ENCODE results near the gene GRAPL.
"Not testable (repeated sequence)": the region's sequence is repeated elsewhere in the genome, so short reads cannot be mapped to it uniquely, and the experiment has no call there.

The GRAPL gene

DNA sequence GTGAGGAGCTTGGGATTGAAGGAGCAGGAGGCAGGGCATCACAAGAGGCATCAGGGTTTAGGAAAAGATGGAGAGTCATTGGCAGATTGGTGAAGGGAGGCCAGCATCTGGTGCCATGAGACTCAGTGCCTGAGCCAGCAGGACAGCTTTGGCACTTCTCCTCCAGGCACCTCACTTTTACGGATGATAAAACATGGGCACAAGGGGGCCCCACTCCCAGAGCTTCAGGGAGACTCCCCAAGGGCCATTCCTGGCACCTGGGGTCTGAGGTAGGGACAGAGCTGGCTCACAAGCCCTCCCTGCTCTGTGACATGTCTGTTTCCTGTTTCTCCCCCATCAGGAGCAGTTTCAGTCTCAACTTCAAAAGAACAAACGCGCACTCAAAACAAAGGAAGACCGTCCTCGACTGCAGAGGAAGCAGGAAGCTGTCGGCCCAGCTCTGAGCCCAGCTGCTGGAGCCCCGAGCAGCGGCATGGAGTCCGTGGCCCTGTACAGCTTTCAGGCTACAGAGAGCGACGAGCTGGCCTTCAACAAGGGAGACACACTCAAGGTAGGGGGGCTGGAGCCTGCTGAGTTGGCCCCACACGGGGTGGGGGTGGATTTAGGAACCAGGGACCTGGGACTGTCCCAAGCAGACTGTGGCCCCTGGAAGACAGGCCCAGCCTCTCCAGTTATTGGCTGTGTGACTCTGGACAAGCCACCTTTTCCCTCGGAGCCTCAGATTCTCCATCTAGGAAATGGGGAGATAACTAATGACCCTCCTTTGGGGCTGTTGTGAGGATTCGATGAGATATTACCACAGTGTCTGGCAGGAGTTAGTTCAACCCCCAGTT is at the start of gene GRAPL:
GRAPL (plus strand) TSS at position 442 of the 833 bp plus-strand sequence; CDS start at position 473, 31 bp downstream.
- not testable (repeated sequence) for DNase-seq (ENCODE audit: low read depth in 2 of 2, low spot score in 1 of 2)

DNA sequence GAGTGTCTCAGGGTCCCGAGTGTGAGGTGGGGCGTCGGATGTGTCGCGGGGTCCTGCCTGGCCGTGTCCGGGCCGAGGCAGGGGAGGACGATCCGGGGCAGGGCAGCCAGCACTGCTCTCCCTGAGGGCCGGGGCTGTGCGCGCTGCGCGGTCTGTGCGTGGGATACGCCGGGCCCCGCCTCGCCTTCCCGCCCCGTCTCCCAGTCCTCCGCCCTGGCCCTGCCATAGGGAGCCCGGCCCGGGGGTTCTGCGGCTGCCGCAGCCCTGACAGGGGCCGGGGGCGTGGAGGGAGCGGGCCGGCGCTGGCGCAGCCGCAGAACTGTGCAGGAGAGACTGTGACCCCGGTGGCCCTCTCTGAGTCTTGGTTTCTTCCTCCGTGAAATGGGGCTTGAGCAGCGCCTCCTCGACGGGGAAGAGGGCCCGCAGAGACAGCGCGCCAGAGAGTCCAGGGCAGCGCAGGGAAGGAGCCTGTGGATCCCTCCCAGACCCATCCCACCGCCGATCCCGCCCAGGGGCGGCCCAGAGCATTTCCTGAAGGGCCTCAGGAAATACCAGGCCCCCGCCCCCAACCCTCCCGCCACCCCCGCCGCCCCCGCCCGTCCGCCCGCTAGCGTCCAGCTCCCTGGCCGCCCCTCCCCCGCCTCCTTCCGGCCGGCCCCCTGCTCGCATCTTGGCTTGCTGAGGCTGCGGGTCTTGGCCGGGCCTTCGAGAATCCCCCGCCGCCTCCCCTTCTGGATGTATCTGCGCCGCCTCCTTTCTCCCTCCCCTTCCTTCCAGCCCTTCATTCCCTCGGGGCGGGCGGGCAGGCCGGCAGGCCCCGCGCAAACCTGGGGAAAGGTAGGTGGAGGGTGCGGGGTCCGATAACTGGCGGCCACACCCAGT is 38.3 kb upstream of the GRAPL start:
- not testable (repeated sequence) for DNase-seq (ENCODE audit: low read depth in 2 of 2, low spot score in 1 of 2)

DNA sequence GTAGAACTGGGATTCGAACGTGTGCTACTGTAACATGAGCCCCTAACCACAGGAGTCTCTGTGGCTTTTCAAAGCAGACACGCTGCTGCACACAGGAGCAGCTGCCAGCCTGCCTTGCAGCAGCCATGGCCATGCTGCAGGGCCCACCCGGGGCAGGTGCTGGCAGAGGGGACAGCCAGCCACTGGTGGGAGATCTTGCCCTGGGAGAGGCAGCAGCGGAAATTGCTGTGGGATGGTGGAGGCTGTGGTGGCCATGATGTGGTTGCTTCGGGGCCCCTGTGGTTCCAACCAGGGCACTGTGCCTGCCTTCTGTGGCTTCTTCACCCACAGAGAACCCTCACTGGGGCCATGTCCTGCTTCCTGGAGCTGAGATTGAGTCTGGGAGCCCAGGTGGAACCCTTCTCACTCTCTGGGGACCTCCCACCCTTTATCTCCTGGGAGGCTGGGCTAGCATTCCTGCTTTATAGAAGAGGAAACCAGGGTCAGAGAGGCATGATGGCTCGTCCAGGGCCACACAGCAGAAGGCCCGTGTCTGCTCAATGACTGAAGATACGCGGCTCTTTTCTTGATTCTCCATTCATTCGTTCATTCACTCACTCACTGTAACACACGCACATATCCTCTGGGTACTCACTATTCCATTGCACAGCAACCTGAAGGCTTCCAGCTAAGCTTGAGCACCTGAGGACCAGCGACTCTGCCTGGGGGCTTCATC is 37.2 kb upstream of the GRAPL start:
- not testable (repeated sequence) for DNase-seq (ENCODE audit: low read depth in 2 of 2, low spot score in 1 of 2)

DNA sequence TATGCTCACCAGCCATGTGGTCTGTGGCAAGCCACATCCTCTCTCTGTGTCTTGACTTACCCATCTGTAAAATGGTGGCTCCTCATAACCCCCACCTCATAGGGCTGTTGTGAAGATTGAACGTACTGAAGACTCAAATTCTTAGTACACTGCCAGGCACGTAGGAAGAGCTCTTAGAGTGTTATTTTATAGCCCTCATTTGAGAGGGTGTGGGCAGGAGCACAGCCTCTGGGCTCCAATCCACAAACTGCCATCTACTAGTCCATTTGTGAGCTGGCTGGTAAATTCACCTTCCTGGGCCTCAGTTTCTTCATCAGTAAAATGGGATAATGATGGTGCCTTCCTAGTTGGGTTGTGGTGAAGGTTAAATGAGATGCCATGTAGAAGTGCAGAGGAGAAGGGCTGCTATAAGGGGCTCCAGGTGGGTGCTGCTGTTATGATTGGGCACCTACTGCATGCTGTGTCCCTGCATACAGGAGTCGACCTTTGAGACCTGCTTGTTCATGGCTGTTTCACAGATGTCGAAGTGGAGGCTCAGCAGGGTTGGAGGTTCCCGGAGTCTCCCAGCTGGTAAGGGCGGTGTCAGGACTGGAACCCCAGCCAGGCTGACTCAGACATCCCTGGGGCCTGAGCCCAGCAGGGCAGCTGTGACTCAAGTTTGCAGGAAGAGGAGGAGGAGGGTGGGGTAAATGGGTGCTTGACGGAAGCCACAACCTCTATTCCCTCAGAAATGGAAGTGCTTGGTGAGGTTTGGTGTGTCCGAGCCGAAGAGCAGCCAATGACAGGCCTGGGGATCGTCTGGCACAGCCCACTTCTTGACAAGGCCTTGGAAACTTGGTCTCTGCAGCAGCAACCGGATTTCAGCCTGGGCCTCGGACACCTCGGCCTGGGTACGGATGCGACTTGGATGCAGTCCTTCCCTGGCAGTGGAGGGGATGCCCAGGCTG is 34.4 kb upstream of the GRAPL start:
- DNase-seq (ENCODE audit: low read depth in 2 of 2, low spot score in 1 of 2): not testable (repeated sequence)

DNA sequence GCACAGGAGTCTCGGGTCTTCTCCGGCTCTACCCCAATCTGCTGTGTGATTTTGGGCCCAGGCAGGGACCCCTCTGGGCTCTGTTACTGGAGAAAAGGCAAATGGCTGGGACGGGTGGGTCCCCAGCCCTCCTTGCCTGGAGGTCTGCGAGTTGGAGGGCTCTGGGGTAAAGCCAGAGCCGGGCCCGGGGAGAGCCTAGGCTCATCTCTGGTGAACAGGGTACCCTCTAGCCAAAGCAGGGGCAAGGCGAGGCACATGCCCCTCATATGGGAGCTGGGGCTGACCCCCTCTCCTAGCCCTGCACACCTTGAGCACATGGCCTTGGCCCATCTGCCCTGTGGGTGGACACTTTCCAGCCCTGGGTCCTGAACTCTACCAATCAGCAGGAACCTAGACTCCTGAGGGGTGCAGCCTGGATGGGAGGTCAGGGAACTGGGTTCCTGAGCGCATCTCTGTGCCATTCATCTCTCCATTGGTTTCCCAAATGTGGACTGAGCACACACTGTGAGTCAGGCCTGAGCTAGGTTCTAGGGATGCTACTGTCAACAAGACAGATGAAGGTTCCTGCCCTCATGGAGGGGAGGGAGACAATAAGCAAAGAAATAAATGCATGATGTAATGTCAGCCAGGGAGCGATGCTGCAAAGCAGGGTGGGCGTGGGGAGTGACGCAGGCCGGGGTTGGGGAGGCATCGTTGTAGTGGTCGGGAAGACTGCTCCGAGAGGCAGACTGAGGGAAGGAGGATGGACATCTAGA is 33.5 kb upstream of the GRAPL start:
- not testable (repeated sequence) for DNase-seq (ENCODE audit: low read depth in 2 of 2, low spot score in 1 of 2)

DNA sequence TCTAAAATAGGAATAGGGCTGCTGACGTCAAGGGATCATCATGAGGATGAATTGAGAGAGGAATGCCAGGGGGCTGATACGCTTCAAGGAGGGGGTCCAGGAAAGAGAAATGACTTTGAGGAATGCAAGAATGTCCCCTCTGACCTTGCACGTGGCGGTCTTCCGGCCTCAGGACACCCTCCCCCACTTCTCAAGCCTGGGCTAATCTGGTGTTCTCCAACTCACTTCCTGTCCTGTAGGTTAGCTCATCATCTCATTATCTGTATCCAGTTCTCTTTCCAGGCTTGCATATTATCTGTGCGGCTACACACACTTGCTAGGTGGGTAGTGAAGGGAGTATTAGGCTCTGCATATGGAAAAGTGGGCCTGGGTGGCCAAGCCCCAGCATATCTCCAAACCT is 18.9 kb upstream of the GRAPL start:
- not testable (repeated sequence) for DNase-seq (ENCODE audit: low read depth in 2 of 2, low spot score in 1 of 2)

DNA sequence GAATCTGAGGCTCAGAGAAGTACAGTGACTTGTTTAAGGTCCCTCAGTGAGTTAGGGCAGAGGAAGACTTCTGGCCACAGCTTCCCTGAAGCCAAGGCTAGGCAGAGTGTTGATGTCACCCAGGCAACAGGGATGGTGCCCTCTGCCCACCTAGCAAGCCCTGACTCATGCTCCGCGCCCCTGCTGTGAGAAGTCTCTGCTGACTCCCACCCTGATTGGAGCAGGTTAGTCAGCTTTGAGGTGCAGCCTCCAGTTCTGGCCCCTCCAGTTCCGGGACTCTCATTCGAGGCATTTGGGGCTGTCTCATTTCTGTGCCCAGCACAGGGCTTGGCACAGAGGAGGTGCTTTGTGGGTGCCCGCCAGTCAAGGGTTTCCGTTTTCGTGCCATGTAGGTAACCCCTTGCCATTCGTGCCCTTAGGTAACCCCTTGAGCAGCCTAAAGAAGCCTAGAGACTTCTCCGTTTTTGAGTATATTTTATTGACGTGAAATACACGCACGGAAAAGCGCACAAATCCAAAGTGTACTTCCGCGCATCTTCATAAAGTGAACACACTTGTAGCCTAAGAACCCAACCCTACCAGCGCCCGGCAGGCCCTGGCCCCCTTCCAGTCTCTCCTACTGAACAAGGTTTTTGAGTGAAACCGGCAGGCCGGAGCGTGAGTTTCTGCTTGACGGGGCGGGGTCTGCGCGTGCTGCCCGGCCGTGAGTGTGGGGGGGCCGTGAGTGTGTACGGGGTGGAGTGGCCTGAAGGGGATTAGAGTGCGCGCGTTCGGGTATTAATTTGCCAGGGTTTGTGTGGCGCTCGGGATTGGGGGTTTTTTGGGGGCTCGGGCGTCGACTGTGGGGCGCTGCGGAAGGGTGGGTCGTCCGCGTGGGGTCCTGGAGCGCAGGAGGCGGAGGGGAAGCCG is 16.9 kb upstream of the GRAPL start:
- not testable (repeated sequence) for DNase-seq (ENCODE audit: low read depth in 2 of 2, low spot score in 1 of 2)

DNA sequence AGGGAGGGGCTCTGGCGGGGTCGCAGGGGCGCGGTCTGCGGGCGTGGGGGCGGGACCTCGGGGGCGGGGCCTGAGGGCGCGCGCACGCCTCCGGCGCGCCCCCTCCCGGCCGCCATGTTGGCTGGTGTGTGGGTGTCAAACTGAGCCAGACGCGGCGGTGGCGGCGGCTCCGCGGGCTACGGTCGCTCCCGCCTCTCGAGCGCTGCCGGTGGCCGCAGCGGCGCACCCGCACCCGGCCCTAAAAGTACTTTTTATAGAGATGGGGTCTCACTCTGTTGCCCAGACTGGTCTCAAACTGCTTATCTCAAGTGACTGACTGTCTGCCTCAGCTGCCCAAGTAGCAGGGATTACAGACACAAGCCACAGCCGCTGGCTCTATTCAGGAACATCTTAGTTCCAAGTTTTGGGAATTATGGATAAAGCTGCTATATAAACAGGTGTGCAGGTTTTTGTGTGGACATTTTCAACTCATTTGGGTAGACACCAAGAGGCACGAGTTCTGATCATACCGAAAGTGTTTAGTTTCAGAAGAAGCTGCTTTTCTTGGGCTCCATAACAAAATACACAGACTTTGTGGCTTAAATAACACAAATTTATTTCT is 16.2 kb upstream of the GRAPL start:
- DNase-seq (ENCODE audit: low read depth in 2 of 2, low spot score in 1 of 2): peak in 1 of 2 donors; percentile 8

DNA sequence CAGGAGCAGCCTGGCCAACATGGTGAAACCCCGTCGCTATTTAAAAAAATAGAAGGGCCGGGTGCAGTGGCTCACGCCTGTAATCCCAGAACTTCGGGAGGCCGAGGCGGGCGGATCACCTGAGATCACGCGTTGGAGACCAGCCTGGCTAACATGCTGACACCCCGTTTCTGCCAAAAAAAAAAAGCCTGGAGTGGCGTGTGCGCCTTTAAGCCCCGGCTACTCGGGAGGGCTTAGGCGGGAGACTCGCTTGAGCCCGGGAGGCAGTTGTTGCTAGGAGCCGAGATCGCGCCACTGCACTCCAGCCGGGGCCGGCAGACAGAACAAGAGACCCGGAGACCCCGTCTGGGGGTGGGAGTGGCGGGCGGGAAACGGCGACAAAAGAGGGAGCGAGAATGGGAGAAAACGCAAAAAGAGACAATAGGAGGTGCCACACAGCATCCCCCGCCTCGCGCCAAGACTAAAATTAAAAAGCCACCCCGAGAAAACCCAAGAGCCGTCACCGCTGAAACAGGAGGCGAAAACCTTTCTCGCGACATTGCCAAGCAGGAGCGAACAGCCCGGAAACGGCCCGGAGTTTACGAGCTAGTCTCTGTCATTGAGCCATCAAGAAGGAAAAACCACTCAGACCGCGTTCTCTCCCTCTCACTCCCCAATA is 15.5 kb upstream of the GRAPL start:
- DNase-seq (ENCODE audit: low read depth in 2 of 2, low spot score in 1 of 2): peak in 1 of 2 donors; percentile 6

DNA sequence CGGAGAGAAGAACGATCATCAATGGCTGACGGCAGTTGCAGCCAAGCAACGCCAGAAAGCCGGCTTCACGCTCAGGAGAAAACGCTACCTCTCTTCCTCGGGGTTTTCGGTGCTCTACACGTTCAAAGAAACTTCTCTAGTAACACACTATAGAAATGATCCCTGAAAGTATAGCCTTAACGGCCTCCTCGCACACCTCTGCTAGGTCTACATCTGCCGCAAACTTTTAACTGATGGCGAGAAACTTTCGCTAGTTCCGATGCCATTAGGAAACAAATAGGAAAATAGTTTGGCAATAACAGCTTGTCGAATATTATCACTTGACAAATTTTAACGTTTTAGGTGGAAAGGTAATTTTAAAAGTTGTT is 14.9 kb upstream of the GRAPL start:
- DNase-seq (ENCODE audit: low read depth in 2 of 2, low spot score in 1 of 2): not testable (repeated sequence)

DNA sequence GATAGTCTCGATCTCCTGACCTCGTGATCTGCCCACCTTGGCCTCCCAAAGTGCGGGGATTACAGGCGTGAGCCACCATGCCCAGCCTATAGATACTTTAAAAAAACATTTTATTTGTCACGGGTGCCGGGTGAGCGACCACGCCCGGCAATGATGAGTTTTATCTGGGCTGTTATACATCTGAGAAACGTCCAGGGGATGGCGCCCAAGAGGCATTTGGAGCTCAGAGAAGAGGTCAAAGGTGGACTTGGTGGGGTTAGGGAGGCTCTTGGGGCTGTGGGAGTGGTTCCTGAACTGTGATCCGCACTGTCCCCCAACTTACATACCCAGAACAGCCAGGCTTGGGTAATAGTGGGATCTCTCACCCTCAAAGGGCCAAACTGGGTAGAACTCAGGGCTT is 8.7 kb upstream of the GRAPL start:
- not testable (repeated sequence) for DNase-seq (ENCODE audit: low read depth in 2 of 2, low spot score in 1 of 2)

DNA sequence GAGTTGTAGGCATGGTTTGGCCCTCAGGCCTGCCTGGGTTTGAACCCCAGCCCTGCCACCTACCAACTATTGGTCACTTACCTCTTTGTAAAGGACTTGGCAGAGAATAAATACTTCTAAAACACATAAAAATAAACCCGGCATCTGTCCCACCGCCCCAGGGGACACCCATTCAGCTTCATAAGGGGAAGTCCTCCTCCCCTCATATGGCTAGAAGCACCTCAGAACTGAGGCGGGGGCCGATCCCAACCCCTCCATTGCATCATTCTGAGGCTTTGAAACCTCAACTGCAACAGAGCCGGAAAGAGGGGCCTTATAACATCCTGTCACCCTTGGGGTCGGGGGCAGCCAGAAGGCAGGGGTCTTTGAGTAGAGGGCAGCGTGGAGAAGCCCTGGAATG is 2.1 kb upstream of the GRAPL start:
- DNase-seq (ENCODE audit: low read depth in 2 of 2, low spot score in 1 of 2): not testable (repeated sequence)

DNA sequence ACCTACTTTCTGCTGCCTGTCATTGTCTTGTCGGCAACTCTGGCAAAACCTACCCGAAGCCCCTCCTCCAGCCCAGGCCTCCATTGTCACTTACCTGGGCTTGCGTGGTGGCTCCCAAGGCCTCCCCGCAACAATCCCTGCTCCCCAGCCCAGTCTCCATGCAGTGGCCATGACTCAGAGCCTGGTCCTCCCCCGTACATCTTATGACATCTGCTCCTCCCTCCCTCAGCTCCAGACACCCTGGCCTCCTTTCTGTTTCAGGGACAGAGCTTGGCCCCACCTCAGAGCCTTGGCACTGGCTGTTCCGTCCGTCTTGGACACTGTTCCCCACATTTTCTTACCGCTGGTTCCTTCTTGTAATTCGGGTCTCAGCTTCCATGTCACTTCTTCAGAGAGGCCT is 2.1 kb downstream of the GRAPL start:
- not testable (repeated sequence) for DNase-seq (ENCODE audit: low read depth in 2 of 2, low spot score in 1 of 2)

DNA sequence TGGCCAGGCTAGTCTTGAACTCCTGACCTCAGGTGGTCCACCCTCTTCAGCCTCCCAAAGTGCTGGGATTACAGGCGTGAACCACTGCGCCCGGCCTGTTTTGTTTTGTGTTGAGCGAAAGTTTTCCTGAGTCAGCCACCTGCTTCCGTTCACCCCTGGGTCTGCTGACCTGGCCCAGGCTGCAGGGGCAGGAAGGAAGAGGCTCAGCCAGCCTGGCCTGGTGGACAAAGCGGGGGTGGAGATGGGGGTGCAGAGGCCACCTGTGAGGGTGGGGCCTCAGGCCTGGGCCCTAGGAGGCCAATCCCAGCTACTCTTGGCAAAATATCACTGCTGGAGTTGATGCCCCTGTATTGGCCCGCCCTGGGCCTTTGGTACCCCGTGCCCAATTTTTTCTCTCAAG is 3.7 kb downstream of the GRAPL start:
- not testable (repeated sequence) for DNase-seq (ENCODE audit: low read depth in 2 of 2, low spot score in 1 of 2)

DNA sequence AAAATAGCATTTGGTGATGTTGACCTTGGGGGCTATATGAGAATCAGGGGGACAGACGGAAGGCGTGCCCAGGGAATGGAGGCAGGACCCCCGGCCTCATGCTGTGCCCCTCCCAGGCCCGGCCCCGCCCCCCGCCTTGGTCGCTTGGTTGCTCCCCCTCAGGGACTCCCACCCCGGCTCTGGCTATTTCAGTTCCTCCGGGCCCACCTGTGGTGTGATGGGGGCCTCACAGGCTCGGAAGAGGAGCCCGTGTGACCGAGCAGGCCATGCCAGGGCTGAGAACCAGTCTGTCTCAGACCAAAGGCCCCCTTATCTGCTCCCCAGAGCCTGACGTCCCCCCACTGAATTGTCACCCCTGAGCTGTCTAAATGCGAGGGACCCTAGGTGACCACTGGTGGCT is 4.4 kb downstream of the GRAPL start:
- not testable (repeated sequence) for DNase-seq (ENCODE audit: low read depth in 2 of 2, low spot score in 1 of 2)

DNA sequence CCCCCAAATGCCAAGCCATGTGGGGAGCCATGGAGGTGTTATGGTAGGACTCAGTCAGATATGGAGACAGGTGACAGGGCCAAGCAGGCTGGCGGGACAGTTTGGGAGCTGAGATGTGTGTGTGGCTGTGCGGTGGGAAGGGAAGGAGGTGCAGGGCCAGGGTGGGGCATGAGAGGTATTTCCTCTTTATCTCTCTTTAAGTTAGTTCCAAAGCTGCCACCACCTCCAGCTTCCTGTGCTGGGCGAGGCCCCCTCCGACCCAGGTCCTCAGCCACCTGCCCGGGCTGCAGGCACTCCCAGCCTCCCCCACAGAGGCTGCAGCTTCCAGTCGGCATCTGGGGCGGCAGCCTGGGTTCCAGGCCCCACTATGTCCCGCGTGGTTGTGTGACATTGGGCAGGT is 6.4 kb downstream of the GRAPL start:
- not testable (repeated sequence) for DNase-seq (ENCODE audit: low read depth in 2 of 2, low spot score in 1 of 2)

DNA sequence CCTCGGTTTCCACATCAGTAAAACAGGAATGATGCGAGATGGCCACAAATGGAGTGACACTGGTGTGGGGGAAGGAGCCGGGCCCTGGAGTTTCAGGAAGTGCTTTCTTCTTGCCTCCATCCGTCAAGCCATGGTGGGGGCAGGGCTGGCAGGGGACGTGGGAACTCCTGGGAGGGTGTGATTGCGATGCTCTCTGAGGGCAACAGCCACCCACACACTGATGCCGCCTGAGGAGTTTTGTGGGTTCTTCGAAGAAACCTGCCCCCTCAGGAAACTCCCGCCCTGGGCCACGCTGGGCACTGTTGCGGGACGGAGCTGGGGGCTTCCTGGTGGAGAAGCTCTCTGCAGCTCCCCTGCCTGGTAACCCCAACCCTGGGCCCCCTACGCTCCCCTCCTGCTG is 8.0 kb downstream of the GRAPL start:
- not testable (repeated sequence) for DNase-seq (ENCODE audit: low read depth in 2 of 2, low spot score in 1 of 2)

Measured in stimulated activated CD8-positive, alpha-beta memory T cell treated with anti-CD3 and anti-CD28 coated beads, Interleukin-4, amount 100 ng/mL, for 4 hours (primary cell).